Measurements from ENCODE around the gene GRIK3. TPM values are rescaled to one million over a fixed set of nuclear protein-coding genes. Genes with fewer than 3 reads are reported as not detected.
"Not testable (repeated sequence)": the region's sequence is repeated elsewhere in the genome, so short reads cannot be mapped to it uniquely, and the experiment has no call there.

Gene GRIK3
- total RNA-seq, 1 experiment from 2014 or later: not detected

DNA sequence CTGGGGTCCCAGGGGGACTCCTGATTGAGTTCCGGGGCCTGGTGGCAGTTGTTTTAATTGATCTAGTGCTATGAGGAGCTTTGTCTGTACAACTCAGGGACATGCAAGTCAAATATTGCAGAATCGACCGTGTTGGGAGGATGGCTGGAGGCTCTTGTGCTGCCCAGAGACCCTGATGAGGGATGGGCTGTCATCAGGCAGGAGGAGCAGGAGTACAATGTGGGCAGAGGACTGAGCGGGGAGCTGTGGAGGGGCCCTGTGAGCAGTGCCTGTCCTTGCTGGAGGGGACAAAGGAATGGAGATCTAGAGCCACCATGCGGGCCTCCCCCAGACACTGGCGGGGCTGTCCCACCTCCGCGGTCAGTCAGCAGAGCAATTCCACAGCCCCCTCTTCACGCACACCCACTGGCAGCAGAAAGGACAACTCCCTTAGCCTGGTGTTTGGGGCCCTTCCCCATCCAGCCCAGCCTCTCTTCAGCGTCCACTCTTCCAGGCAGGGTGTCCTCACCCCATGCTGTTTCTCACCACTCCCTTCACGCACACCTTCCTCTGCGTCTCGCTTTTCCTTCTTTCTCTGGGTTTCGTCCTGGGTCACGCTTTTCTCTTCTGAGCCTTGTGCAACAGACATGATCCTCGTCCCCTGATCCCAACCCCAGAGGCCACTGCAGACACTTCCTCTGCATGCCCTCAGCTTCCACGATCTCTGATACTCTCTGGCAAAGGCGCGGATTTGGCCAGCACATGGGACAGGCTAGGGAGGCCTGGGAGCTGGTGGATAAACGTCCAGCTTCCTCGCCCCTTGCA, 122.6 kb downstream of the GRIK3 start:
- DNase-seq (ENCODE audit: low read depth): no peak

DNA sequence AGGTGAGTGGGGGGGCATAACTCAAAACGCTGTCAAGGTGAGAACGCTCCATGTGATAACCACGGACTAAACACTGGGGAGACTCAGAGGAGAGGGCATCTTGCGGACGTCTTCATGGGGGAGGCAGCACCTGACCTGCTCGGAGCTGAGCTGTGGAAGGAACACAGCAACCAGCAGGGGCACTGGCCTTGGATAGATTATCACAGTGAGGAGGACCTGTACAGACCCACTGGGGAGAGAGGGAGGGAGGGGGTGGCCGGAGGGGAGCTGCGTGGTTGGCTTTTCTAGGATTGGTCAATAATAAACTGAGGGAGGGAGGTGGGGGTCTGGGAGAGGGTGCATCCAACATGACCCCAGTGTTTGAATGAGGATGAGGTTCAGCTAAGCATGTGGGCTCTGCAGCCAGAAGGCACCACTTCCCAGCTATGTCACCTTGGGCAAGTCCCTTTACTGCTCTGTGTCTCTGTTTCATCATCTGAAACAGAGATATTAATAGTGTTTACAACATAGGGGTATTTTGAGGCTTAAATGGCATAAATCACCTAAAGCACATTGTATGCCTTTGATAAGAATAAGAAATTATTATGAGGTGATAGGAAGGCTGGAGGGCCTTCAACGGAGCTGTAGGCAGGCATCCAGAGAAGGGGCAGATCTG, 123.3 kb downstream of the GRIK3 start:
- no peak for DNase-seq (ENCODE audit: low read depth)

DNA sequence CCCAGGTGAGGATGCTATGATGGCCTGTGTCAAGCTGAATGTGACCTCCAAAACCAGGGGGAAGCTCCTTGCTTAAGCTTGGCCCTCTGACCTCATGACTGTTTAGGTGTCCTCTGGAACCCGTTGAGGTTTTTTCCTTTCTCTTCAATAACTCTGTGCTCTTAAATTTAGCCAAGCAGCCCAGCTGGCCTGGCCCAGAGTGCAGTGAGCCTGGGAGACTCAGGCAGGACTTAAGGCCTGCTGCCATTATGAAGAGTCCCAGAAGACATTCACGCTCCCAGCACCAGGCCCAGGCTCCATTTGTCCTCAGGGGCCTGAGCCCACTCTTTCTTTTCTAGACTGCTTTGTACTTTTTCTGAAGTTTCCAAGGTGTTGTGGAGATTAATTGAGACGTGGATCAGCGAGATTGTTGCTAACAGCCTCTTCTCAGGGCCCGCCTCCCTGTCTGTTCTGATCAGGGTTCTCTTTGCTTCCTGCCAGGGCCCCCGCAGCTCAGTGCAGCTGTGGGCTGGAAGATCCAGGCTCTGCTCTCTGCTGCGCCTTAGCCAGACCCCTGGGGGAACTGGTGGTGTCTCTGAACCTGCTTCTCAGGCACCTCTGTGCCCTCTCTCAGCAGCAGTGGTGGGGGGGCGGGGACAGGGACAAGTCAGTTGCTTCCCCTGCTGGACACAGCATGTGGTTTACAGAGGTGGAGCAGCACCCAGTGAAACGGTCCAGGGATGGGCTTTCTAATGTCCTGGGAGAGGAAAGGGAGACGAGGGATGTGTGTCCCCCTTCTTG, 124.2 kb downstream of the GRIK3 start:
- DNase-seq (ENCODE audit: low read depth): no peak

DNA sequence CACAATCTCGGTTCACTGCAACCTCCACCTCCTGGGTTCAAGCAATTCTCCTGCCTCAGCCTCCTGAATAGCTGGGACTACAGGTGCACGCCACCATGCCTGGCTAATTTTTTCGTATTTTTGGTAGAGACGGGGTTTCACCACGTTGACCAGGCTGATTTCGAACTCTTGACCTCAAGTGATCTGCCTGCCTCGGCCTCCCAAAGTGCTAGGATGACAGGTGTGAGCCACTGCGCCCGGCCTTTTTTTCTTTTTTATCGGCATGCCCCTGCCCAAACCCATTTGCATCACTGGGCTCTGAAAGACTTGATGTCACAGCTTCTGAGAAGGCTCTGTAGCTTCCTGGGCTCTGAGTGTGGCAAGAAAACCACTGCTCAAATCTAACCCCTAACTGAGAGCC, 125.0 kb downstream of the GRIK3 start:
- not testable (repeated sequence) for DNase-seq (ENCODE audit: low read depth)

DNA sequence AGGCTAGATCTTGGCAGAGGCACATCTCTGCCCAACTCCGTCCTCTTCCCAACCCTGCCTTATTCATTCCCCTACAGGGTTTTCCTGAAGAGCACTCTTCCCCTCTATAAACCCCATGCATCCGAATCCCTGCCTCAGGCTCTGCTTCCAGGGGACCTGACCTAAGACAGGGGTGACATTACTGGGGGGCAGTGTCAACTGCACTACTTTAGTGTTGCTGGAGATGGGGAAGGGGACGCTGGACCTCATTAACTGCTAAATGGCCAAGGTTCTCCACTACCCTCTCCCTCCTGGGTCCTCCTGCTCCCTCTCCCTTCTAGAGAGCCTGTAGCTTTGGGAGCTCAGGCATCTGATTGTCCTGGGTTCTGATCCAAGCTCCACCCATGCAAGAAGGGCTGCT, 126.2 kb downstream of the GRIK3 start:
- DNase-seq (ENCODE audit: low read depth): no peak

DNA sequence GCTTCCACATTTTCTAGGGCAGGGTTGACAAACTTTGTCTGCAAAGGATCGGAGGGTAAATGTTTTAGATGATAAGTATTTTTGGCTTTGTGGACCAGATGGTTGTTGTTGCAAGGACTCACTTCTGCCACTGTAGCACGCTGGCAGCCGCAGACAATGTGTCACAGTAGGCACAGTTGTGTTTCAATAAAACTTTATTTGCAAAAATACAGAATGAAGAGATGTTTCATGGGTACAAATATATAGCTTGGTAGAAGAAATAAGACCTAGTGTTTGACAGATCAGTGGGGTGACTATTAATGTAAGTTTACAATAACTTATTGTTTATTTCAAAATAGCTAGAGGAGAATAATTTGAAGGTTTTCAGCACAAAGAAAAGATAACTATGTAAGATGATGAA, 127.8 kb downstream of the GRIK3 start:
- DNase-seq (ENCODE audit: low read depth): no peak

DNA sequence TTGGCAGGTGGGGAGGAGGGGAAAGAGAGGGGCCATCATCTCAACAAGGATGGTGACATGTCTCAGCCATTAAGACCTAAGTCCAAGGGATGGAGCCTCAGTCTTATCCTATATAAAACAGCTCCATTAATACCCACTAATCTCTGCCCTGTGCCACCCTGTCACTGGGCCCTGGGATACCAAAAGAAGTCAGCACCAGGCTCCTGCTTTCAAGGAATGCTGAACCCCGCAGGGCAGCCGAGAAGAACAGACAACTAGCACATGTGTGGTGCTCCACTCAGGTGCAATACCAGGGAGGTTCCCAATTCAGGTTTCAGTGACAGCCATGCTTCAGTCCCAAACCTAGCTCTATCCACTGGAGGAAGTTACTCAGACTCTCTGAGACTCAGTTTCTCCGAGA, 128.4 kb downstream of the GRIK3 start:
- no peak for DNase-seq (ENCODE audit: low read depth)

DNA sequence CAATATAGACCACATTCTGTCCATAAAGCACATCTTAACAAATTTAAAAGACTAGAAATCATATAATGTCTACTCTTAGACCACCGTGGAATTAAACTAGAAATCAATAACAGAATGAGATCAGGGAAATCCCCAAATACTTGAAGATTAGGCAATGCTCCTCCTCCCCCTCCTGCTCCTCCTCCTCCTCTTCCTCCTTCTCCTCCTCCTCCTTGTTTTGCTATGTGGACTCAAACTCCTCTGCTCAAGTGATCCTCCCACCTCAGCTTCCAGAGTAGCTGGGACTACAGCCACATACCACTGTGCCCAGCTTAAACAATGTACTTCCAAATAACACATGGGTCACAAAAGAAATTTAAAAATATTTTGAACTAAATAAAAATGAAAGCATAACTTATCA, 134.2 kb downstream of the GRIK3 start:
- no peak for DNase-seq (ENCODE audit: low read depth)

DNA sequence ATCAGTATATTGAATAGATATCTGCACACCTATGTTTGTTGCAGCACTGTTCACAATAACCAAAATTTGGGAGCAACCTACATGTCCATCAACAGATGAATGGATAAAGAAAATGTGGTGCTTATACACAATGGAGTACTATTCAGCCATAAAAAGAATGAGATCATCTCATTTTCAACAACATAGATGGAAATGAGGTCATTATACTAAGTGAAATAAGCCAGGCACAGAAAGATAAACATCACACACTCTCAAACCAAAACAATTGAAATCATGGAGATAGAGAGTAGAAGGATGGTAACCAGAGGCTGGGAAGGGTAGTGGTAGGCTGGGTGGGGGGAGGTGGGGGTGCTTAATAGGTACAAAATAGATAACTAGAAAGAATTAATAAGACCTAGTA, 136.5 kb downstream of the GRIK3 start:
- not testable (repeated sequence) for DNase-seq (ENCODE audit: low read depth)

DNA sequence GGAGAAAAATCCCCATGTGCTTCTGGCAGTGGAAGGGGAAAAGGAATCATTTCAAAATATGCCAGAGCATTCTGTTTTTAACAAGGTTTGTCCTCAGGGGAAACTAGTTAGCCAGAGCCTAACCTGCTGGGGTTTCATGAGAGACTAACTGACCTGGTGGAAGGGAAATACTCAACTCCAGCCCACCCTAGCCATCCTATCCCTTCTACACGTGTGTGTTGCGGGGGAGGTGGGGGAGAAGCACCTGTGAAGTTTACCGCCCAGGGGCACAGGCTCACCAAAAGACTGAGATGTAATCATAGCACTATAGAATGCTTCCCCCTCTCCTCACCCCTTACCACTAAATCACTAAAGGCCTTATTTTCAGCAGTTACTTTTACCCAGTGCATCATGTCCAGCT, 139.5 kb downstream of the GRIK3 start:
- no peak for DNase-seq (ENCODE audit: low read depth)

DNA sequence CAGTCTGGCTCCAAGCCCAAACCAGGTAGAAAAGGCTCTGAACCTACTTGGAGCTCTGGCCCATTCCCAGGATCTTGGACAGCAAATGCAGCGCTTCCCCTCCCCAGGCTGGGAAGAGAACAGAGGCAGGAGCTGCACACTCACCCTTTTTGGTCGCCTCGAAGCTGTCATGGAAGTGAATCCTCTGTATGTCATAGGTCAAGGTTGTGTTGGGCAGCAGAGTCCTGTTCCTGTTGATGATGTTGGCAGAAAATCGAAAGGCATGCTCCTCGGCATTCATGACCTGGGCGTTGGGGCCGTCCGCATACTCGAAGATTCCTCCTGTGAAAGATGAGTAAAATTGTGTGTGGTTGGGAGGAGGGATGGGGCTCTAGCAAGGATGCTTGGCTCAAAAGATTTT, 143.5 kb downstream of the GRIK3 start:
- no peak for DNase-seq (ENCODE audit: low read depth)

DNA sequence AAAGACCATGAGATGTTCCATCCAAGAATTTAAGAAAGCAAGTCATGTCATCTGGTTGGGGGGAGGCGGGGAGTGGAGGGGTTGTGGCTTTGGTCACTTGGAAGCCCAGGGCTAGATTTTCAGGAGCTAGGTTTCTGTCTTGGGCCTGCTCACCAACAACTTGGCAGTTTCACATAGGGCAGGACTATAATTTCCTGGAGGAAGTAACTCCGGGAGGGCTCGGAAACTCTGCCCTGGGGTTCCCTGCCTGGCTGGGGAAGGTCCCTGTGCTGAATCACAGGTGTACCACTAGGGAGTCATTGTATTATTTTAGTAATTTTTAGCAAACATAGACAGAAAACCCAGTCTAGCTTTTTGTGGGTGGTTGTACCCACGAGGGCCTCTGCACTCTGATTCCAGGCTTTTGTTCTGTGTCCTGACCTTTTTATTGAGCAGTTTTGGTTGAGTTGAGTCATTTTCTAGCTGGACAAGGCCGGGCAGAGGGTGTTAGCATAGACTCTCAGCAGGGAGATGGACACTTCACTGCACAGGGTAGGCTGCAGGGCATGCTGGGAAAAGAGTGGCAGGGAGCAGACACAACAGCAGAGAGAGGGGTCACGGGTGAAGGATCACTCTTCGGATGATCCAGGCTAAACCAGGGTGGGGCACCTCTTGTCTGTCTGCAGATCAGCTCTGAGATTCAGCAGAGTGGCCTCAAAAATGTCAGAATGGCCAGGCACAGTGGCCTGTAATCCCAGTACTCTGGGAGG, 144.7 kb downstream of the GRIK3 start:
- no peak for DNase-seq (ENCODE audit: low read depth)

DNA sequence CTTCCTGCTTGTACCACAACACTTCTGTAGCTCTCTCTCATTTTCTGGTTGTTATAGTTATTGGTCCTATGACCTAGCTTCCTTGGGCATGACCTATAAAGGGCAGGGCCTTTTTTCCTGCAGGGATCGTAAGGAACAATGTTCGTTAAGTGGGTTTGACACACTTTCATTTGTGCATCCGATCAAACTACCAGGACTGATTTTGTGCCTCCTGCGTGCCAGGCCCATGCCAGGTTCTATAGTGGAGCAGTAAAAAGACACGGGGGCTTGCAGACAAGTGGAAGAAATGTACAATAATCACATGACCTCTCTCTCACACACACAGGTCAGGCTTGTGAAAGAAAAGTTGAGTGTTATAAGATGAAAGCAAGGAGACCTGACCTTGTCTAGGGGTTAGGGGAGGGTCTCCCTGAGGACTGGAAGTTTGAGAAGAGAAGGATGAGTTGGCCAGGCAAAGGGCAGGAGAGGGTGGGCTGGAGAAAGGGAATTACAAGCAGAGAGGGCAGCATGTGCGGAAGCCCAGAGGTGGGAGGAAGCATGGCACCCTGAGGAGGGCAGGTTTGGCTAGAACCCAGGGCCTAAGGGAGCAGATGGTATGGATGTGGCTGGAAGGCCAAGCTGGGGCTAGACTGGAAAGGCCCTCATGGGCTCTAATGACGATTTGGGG, 145.4 kb downstream of the GRIK3 start:
- DNase-seq (ENCODE audit: low read depth): no peak

DNA sequence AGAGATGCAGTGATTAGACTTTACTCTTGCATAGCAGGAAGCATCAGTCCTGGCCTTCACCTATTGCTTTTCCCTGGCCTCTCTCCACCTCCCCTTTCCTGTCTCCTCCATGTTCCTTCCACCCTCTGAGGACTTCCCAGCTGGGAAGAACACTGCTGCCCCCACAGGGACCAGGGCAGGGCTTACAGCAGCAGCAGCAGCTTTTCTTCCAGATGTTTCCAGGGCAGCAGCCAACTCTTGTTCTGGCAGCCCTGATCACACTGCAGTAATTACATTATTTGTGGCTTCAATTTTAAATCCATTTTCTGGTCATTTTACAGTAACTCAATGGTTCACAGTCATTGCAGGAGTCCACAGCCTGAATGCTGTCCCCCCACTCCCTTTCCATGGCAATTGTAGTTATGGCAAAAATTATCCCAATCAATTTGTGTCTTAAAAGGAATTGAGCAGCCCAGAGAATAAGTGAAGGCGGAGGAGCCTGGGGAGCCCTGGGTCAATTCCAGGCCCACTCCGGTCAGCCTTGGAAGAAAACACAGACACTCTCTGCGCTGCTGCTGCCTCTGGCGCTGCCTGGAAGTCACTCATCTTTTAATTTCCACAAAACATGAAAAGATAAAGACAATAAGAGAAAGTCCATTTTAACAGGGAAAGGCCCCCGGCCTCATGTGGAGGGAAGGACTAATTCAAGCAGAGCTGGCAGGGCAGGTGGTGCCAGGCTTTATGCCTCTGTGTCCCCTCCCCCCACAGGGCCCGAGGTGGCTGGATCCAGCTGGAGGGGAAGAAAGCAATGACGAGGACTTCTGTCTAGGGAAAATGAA, 148.6 kb downstream of the GRIK3 start:
- DNase-seq (ENCODE audit: low read depth): no peak

DNA sequence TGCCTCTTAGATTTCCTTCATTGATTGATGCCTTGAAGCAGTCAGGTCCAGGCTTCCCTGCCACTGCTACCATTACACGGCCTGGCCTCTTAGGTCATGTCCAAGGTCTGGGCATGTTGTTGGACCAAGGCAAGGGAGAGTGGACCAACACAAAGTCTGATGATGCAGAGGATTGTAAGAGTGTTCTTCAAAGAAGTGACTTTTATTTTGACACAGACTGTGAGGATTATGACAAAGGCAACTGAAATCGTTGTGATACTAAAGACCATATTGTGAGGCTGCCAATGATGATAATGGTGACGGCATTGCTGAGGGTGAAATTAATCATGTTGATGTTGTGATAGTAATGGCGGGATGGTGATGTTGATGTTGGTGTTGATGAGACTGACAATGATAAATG, 149.5 kb downstream of the GRIK3 start:
- DNase-seq (ENCODE audit: low read depth): no peak

DNA sequence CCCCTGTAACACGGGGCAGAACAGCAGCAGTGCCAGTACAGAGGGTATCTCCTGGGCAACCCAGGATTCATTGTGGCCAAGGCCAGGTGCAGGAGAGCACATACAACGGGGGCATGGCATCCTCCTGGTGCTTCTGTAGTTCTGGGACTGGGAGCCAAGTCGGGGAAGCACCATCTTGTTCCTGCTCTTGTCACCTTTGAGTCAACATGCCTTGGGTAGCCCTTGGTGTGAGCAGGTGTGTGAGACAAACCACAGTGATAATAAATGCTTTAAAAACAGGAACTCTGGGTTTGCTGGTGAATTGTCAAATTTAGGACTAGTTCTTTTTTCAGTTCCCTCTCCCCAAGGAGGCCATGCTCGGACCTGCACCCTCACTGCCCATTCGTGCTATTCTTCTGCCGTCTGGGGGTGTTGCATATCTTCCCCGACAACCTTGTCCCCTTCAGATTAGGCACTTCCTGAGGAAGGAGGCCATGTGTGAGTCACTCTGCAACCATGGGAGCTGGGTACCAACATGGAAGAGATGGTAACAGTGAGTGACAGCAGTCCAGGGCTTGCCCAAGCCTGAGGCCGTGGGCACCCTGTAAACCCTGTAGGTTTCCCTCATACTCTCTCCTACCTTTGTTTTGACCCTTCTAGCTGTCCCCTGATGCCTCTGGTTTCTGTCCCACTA, 150.2 kb downstream of the GRIK3 start:
- no peak for DNase-seq (ENCODE audit: low read depth)

DNA sequence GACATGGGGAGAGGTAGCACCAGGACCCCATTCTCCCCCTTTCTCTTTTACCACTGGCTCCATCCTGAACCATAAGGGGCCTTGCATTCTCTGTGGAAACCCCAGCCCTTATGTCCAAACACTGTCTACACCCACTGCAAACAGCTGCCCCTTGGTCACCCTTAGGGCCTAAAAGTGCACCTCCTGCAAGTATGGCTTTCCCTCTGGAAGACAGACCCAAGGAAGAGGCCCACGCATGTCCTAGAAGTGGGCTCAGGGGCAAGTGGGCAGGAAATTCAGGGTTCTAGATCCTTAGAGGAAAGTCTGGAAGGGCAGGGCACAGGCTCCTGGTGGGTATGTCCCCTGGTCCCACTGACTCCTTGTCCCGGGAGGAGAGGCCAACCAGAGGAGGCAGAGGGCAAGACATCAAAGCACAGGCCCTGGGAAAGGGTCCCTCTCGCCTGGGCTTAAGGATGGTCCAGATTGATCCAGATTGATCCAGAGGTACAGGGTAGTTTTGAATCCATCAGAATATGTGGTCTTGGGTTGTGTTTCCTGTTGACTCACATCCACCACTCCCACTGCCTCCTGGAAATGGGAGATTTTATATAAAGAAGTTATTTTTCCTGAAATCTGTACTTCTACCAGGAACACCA, 150.9 kb downstream of the GRIK3 start:
- DNase-seq (ENCODE audit: low read depth): no peak

DNA sequence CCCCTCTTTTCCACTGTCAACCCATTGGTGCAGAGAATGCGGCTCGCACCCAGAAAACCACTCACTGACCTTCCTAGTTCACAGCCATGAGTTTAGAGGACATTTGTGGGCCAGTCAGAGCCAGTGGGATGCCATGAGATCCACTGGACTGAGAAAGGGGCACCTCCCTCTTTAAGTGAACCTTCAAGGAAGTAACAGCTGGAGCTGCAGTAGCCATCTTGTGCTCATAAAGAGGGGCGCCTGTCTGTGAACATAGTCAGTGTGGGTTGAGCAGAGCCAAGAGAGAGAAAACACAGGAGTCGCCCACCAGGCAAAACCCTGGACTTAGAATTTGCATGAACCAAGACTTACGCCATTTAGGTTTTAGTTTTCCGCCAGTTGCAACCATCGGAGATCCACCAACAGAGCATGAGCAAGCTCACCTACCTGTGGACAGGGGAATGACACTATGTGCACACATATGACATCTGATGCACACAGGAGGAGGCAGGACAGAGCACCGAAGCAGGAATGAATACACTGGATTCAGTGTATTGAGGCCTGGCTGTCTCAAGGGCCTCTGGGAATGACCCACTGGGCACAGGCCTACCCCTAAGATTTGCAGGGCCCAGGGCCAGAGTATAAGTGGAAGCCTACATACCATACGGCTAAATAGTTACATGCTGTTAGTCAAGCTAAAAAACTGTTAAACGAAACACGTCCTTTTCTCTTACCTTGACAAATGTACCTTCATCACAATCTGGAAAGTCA, 151.6 kb downstream of the GRIK3 start:
- DNase-seq (ENCODE audit: low read depth): no peak
